KG1 (cell line): ENCODE measurements around the gene AP3D1.
A peak's percentile ranks its signal among the peaks of the same experiment; 100 is the strongest.

Experiments
- DNase-seq: peaks from one replicate; lab custom pipeline; 2025; lab: John Stamatoyannopoulos, UW

The AP3D1 gene

GRCh38 chr19:2084993-2085720, 66.2 kb downstream of the AP3D1 start:
- DNase-seq: peak; percentile 92

- DNase-seq: no peak
These were observed 68.1 kb downstream of the AP3D1 start for GRCh38 chr19:2083174-2083854.

GRCh38 chr19:2081873-2082810, 69.2 kb downstream of the AP3D1 start:
- DNase-seq: peak; percentile 56

- DNase-seq: no peak
These were observed 70.9 kb downstream of the AP3D1 start for GRCh38 chr19:2080336-2080988.

- DNase-seq: no peak
These were observed 71.5 kb downstream of the AP3D1 start for GRCh38 chr19:2079865-2080301.

- DNase-seq: no peak
These were observed 72.1 kb downstream of the AP3D1 start for GRCh38 chr19:2079076-2079864.

DNA sequence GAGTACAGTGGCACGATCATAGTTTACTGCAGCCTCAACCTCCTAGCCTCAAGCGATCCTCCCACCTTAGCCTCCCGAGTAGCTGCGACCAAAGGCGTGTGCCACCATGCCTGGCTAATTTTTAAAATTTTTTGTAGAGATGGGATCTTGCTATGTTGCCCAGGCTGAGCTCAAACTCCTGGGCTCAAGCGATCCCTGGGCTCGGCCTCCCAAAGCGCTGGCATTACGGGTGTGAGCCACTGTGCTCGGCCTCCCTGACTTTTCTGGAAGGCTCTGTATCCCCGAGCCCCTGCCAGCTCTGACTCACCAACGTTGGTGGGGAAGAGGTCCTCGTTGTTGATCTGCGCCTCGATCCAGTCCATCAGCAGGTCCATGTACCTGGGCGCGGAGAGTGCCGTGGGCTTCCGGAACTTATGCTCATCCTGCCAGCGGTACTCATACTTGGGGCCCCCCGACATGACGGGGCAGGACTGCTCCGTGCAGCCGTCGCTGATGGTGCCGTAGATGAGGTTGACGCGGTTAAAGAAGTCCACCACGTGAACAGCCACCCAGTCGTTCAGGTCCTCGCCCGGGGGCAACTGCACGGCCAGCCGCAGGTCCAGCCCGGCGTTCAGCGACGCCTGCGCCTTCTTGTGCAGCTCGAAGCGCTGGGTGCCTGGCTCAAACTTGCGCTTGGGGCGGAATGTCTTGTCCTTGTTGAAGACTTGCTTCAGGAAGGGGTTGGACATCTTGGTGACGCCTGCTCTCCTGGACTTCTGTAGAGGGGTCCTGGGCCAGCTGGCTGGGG, 73.3 kb downstream of the AP3D1 start:
- no peak for DNase-seq

DNA sequence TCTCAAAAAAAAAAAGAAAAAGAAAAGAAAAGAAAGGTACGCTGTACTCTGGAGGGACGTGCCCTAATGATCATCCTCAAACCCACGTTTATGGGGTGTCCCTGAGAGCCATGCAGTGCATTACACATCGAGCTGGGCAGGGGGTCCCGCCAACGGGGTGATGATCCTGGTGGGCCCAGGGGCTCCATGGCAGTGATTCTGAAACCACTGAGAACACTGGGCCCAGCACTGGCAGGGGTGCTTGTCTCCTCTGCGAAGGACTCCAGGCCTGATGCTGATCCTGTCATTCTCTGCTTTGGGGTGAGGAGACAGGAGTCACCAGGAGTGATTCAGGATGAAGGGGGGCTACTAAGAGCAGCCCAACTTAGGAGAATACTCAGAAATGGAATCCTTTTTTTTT, 74.0 kb downstream of the AP3D1 start:
- no peak for DNase-seq

DNA sequence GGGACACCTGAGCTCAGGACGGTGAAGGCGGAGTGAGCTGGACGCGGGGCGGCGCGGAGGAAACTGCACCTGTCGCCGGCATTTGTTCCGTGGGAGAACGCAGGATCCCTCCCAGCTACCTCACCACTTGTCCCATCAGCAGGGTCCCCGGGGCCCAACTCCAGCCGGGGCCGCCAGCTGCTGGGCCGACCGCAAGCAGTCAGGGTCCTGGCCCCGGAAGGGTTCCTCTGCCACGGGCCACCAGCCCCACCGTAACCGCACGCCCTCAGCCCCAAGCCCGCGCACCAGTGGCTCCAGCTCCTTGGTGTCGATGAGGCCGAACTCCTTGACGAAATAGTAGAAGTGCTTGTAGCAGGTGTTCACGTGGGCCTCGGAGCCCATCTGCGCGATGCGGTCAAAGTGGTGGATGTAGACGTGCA, 74.8 kb downstream of the AP3D1 start:
- DNase-seq: no peak

DNA sequence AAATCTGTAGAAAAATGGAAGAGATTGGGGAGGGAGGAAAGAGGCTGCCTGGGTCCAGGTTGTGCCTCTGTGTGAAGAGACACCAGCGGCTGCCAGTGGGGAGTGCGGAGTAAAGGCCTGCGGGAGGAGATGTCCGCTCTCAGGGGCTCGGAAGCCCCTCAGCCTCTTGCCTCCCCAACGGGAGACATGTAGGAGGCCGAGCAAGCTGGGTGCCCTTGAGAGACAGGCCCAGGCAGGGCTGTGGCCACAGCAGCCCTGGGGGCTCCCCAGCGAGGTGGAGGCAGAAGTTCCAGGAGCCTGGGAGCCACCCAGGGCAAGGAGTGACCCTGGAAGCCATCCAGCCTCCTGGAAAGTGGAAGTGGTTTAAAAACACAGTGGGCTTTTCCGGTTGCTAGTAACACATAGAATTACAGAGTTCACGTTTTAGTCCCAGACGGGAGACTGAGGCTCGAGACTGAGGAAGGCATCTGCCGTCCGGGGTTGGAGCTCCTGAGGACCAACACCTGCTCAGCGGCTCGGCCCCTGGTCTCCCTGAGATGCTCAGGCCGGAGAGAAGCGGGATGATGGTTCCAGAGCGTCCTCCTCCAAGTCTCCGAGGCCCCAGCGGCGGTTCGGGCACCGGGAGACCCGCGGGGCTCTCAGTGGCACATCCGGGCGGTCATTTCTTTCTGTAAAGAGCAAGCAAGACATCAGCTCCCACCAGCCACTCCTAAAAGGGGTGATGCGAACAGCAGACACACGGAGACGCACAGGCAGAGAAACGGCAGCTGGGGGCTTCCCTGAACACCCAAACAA, 78.4 kb downstream of the AP3D1 start:
- DNase-seq: no peak

DNA sequence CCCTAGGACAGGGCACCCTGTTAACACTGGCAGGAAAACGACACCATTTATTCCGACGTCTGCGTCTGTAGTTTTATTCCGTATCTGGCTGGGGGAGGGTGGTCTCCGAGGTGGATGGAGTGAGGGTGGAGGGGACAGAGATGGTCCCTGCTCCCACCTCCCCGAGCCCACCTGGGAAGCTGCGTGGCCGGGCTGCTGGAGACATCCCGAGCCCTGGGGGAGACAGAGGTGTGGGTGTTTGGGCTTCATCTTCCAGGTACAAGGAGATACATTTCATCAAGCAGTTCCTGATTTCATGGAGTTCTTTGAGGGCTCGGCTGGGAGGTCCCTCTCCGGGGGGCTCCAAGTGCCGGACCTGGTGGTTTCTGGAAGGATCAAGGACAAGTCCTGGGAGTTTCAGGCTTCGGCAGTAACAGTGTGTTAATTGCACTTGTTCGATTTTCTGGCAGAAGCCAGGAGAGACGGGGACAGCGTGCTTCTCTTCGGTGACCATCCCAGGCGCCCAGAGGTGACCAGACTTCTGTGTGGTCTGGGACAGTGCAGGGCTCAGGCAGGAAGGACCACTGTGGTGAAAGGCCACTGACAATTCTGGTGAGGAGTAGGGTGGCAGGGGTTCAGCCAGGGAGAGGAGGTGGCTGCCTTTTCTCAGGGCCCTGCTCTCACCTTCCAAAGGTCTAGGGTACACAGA, 80.2 kb downstream of the AP3D1 start:
- DNase-seq: no peak

GRCh38 chr19:2070436-2070827, 80.9 kb downstream of the AP3D1 start:
- no peak for DNase-seq

DNA sequence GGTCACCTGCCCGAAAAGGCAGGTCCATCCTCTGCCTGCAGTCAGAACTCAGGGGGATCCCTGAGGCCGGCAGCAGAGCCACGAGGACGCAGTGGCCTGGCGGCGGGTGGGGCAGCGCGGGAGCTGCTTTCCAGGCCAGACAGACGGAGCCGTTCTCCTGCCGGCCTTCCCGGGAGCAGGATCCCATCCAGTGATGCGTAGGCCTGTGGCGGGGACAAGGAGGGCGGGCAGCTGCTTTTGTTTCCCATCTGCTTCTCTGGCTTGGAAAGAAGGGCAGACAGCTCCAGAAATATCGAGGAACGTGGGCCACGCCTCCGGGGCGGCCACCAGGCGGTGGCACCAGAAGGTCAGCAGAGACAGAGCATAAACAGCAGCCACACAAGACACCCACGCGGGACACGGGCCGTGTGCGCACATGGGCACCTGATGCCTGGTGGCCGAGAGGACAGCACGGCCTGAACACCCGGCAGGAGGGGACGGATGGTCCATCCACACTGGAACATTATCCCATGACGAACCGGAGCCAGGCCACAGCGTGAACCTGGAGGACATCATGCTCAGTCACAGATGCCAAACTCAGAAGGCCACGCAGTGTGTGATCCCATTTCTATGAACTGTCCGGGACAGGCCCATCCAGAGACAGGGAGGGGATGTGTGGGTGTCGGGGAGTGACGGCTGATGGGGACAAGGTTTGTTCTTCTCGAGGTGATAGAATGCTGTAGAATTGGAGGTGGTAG, 86.4 kb downstream of the AP3D1 start:
- no peak for DNase-seq

DNA sequence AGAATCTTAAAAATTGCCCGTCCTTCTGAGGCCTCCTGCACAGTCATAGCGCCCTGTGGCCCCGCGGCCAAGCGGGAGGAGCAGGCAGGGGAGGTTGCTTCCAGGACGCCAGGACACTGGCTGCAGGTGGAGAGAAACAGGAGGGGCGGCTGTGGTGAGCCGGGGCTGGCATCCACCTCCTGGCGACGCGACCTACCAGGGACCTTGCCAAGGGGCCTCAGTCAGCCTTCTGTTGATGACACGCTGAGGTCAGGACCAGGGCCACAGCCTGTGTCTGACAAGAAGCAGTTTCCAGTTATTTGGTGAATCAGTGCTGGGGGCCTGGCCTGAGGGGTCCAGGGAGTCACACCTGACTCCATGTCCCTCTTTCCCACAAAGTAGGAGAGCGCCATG, 87.0 kb downstream of the AP3D1 start:
- no peak for DNase-seq

- DNase-seq: no peak
These were observed 87.5 kb downstream of the AP3D1 start for GRCh38 chr19:2063824-2064223.

- no peak for DNase-seq
These were observed 88.6 kb downstream of the AP3D1 start for GRCh38 chr19:2062770-2063169.

GRCh38 chr19:2062389-2062729, 89.0 kb downstream of the AP3D1 start:
- no peak for DNase-seq
